ENCODE results near the gene DDX52. TPM values are rescaled to one million over a fixed set of nuclear protein-coding genes. Genes with fewer than 3 reads are reported as not detected.

DDX52 gene
- 16.3 and 25.9 TPM in 2 replicates for total RNA-seq

GRCh38 chr17:37643118-37643766 lies at the start of gene DDX52:
Gene DDX52 (minus strand): TSS chr17:37643446. CDS start chr17:37643420, 26 bp downstream.

GRCh38 chr17:37609170-37610040 lies 33.8 kb downstream of the DDX52 start, which contains the start of gene SYNRG:
Gene SYNRG (minus strand): TSS chr17:37609418. CDS start chr17:37609355, 63 bp downstream.

Other genes starting within 250 kb of the DDX52 start
- gene ACACA, start 236.6 kb downstream of the DDX52 start, total RNA-seq, result 26.8 and 31.1 TPM in 2 replicates
- gene TADA2A, start 236.6 kb downstream of the DDX52 start, total RNA-seq, result 20.9 and 21.7 TPM in 2 replicates
- gene DUSP14, start 153.6 kb downstream of the DDX52 start, total RNA-seq, result 51.3 and 55.8 TPM in 2 replicates
- gene SYNRG, start 34.0 kb downstream of the DDX52 start, total RNA-seq, result 10.1 and 12.1 TPM in 2 replicates
- under 0.01 and 0.19 TPM in 2 replicates for gene HNF1B, start 101.6 kb upstream of the DDX52 start, total RNA-seq